Measurements from ENCODE around the gene BMPER. TPM values are rescaled to one million over a fixed set of nuclear protein-coding genes. Genes with fewer than 3 reads are reported as not detected.

Gene BMPER
- total RNA-seq, 2 experiments from 2014 or later, result not detected

DNA sequence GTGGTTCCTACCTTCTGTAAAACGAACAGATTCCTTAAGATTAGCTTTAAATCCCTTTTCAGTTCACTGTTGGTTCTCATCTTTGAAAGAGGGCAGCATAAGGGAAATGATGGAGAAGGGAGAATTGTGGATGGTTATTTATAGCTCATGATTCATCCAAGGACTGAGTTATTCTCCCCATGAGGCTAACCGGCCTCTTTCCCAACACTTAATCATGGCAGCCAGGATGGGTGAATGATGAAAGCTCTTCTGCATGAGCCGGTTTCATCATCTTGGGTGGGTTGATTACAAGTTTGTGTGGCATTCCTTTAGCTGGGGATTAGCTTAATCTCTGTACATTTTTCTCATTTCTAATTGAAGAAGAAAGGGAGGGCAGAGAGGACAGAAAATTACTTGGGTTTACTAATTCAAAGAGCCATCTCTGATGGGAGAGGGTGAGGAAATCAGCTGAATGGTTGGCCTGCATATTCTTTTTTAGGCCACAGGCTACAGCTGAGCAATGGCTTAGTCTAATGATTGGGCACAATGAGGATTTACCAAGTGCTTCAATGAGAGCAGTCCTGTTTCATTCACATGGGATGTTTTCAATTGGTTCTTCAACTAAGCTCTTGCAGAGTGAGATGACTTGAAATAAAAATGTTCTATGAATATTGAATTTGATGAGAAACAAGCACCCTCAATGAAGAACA lies 250.0 kb downstream of the BMPER start:
- H3K27ac Mint-ChIP-seq, result no peak overlapping the region
- ChIA-PET CTCF (no interaction called here), POLR2A (no interaction called here)
- Histone ChIP-seq H3K27me3 (ENCODE audit: control insufficient read depth in 1 of 2, insufficient read depth in 2 of 2, low read length in 2 of 2) (no peaks in the 10 kb centered on the region), H3K27ac (ENCODE audit: low read depth in 1 of 2, low read length in 2 of 2) (no peak overlapping the region), H3K4me1 (ENCODE audit: insufficient read depth, low read length) (no peaks in the 10 kb centered on the region), H3K36me3 (ENCODE audit: insufficient read depth, low read length) (no peaks in the 10 kb centered on the region), H3K4me3 (ENCODE audit: low read length) (no peak overlapping the region), H3K9me3 (ENCODE audit: control insufficient read depth in 1 of 2, insufficient read depth in 1 of 2, low read length in 2 of 2) (peaks cover 0 to 4% of the 10 kb centered on the region in 2 experiments)
- no peak for DNase-seq
- H3K9me3 Mint-ChIP-seq, result peaks cover 3% of the 10 kb centered on the region
- ATAC-seq (ENCODE audit: poor library complexity), result no peak
- H3K4me1 Mint-ChIP-seq (ENCODE audit: low read depth), result no peaks in the 10 kb centered on the region
- no peaks in the 10 kb centered on the region for H3K27me3 Mint-ChIP-seq
- no peaks in the 10 kb centered on the region for H3K36me3 Mint-ChIP-seq (ENCODE audit: low read depth)
- TF ChIP-seq CTCF (IDR thresholded peaks at IDR 0.05), result no peak
- no peak overlapping the region for H3K4me3 Mint-ChIP-seq
- intact Hi-C loops (cut with DNase I, micrococcal nuclease), result no loop called here

DNA sequence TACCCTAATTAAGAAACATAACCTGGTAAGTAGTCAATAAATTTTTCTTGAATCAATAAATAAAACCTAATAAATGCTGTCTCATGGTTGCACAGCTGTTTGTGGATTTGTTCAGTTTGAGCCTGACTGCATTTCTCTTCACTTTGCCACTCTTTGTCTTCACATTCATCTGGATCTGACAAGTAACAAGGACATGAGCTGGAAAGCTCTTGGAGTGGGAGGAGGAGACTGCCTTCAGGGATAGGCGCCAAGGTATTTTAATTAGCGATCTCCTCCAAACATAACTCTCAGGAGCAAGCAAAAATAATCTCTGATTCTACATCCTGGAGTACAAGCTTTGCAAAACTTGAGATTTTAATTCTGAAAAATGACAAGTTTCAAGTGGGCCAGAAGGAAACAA lies 251.0 kb downstream of the BMPER start:
- intact Hi-C loops (cut with DNase I, micrococcal nuclease), result no loop called here

GRCh38 chr7:34157137-34157536 lies 251.8 kb downstream of the BMPER start:
- H3K4me3 ChIP-seq (ENCODE audit: low read length), result no peak overlapping the region
- peaks cover 3% of the 10 kb centered on the region for H3K9me3 Mint-ChIP-seq
- peaks cover 0 to 19% of the 10 kb centered on the region in 2 experiments for H3K9me3 ChIP-seq (ENCODE audit: control insufficient read depth in 1 of 2, insufficient read depth in 1 of 2, low read length in 2 of 2)
- H3K27me3 ChIP-seq (ENCODE audit: control insufficient read depth in 1 of 2, insufficient read depth in 2 of 2, low read length in 2 of 2), result no peaks in the 10 kb centered on the region
- no peak overlapping the region for H3K27ac Mint-ChIP-seq
- DNase-seq (no peak), ATAC-seq (ENCODE audit: poor library complexity) (no peak)
- H3K4me3 Mint-ChIP-seq, result no peak overlapping the region
- H3K27ac ChIP-seq (ENCODE audit: low read depth in 1 of 2, low read length in 2 of 2), result no peak overlapping the region
- no peaks in the 10 kb centered on the region for H3K36me3 Mint-ChIP-seq (ENCODE audit: low read depth)
- TF ChIP-seq CTCF (IDR thresholded peaks at IDR 0.05), result no peak
- POLR2A ChIA-PET, result no interaction called here
- CTCF ChIA-PET, result no interaction called here
- H3K4me1 ChIP-seq (ENCODE audit: insufficient read depth, low read length), result no peaks in the 10 kb centered on the region
- no peaks in the 10 kb centered on the region for H3K27me3 Mint-ChIP-seq
- intact Hi-C loops (cut with DNase I, micrococcal nuclease), result no loop called here
- H3K4me1 Mint-ChIP-seq (ENCODE audit: low read depth), result no peaks in the 10 kb centered on the region
- H3K36me3 ChIP-seq (ENCODE audit: insufficient read depth, low read length), result no peaks in the 10 kb centered on the region

More for the DNA sequence above, 251.0 kb downstream of the BMPER start:
- H3K36me3 ChIP-seq (ENCODE audit: insufficient read depth, low read length), result no peaks in the 10 kb centered on the region
- H3K27me3 ChIP-seq (ENCODE audit: control insufficient read depth in 1 of 2, insufficient read depth in 2 of 2, low read length in 2 of 2), result no peaks in the 10 kb centered on the region
- H3K4me3 ChIP-seq (ENCODE audit: low read length), result no peak overlapping the region
- DNase-seq (no peak), ATAC-seq (ENCODE audit: poor library complexity) (no peak)
- no peak for TF ChIP-seq CTCF (IDR thresholded peaks at IDR 0.05)
- Mint-ChIP-seq H3K27me3 (no peaks in the 10 kb centered on the region), H3K27ac (no peak overlapping the region), H3K4me1 (ENCODE audit: low read depth) (no peaks in the 10 kb centered on the region), H3K4me3 (no peak overlapping the region), H3K36me3 (ENCODE audit: low read depth) (no peaks in the 10 kb centered on the region), H3K9me3 (peaks cover 3% of the 10 kb centered on the region)
- ChIA-PET POLR2A (no interaction called here), CTCF (no interaction called here)
- H3K4me1 ChIP-seq (ENCODE audit: insufficient read depth, low read length), result no peaks in the 10 kb centered on the region
- H3K27ac ChIP-seq (ENCODE audit: low read depth in 1 of 2, low read length in 2 of 2), result no peak overlapping the region
- peaks cover 0 to 13% of the 10 kb centered on the region in 2 experiments for H3K9me3 ChIP-seq (ENCODE audit: control insufficient read depth in 1 of 2, insufficient read depth in 1 of 2, low read length in 2 of 2)
